HFFc6 (cell line): ENCODE results near the gene RSRC1. TPM values are rescaled to one million over a fixed set of nuclear protein-coding genes. Genes with fewer than 3 reads are reported as not detected.

Source experiments
- DNase-seq: peaks from one replicate; pipeline ENCODE4 v3.0.0-alpha.2; 2018
- H3K27ac Mint-ChIP-seq: 2 replicates; pipeline ENCODE4 v1.8.0; 2020; ENCODE audit warnings: mild to moderate bottlenecking, mixed read lengths
- H3K27me3 Mint-ChIP-seq: 2 replicates; pipeline ENCODE4 v1.8.0; 2021; ENCODE audit warnings: mild to moderate bottlenecking, moderate library complexity, mixed read lengths; ENCODE audit not compliant: insufficient read depth
- H3K36me3 Mint-ChIP-seq: 2 replicates; pipeline ENCODE4 v1.8.0; 2021; ENCODE audit warnings: low read depth, mixed read lengths
- H3K4me1 Mint-ChIP-seq: 2 replicates; pipeline ENCODE4 v1.8.0; 2020; ENCODE audit warnings: low read depth, mixed read lengths
- H3K4me3 Mint-ChIP-seq: 2 replicates; pipeline ENCODE4 v1.8.0; 2020; ENCODE audit warnings: mild to moderate bottlenecking, moderate library complexity, mixed read lengths
- H3K9me3 Mint-ChIP-seq: 2 replicates; pipeline ENCODE4 v1.8.0; 2020; ENCODE audit warnings: mild to moderate bottlenecking, mixed read lengths
- total RNA-seq, 6 experiments: library from RNA; stranded (reverse); fragmentation: NEBNext Ultra II Directional; extraction: Animal tissue kit (Norgen Biotek cat#: 25700); gene quantifications; 2 replicates in 1 of 6; 3 replicates in 5 of 6; pipeline ENCODE4 v1.2.3, GENCODE V29; 2021
- TF ChIP-seq, protein P1 (sequence below): fragments of 200-600 bp; sonication (generic); IDR thresholded peaks from 2 replicates; pipeline ENCODE4 v1.5.0; 2021; ENCODE audit warnings: antibody characterized with exemption, mild to moderate bottlenecking

Gene RSRC1
- total RNA-seq, 6 experiments from 2014 or later = 20.5 to 37.6 (median 33.0) TPM

DNA sequence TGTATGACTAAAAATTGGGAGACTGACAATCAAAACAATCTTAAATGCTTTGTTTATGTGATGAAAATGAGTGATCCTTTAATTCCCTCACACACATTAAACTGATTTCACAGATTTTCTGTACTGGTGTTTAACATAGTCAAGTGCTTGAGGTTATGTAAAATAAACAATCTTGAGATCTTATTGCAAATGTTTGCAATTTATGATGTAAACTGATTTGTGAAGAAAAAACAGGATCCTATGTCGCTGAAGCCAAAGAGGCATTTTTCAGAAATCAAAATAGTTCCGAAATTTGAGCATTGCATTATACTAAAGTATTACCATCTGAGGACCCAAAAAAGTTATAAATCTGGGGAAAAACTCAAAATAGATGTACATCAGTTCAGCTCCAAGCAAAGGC is 16.4 kb upstream of the RSRC1 start:
- TF ChIP-seq, protein P1, sequence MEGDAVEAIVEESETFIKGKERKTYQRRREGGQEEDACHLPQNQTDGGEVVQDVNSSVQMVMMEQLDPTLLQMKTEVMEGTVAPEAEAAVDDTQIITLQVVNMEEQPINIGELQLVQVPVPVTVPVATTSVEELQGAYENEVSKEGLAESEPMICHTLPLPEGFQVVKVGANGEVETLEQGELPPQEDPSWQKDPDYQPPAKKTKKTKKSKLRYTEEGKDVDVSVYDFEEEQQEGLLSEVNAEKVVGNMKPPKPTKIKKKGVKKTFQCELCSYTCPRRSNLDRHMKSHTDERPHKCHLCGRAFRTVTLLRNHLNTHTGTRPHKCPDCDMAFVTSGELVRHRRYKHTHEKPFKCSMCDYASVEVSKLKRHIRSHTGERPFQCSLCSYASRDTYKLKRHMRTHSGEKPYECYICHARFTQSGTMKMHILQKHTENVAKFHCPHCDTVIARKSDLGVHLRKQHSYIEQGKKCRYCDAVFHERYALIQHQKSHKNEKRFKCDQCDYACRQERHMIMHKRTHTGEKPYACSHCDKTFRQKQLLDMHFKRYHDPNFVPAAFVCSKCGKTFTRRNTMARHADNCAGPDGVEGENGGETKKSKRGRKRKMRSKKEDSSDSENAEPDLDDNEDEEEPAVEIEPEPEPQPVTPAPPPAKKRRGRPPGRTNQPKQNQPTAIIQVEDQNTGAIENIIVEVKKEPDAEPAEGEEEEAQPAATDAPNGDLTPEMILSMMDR = no peak
- Mint-ChIP-seq H3K4me1 (peaks cover 10% of the 10 kb centered on the region), H3K27me3 (peaks cover 37% of the 10 kb centered on the region), H3K4me3 (no peak overlapping the region), H3K36me3 (peaks cover 33% of the 10 kb centered on the region), H3K9me3 (peaks cover 3% of the 10 kb centered on the region; the same call in 1 of the 2 replicates), H3K27ac (no peak overlapping the region)
- DNase-seq = no peak

DNA sequence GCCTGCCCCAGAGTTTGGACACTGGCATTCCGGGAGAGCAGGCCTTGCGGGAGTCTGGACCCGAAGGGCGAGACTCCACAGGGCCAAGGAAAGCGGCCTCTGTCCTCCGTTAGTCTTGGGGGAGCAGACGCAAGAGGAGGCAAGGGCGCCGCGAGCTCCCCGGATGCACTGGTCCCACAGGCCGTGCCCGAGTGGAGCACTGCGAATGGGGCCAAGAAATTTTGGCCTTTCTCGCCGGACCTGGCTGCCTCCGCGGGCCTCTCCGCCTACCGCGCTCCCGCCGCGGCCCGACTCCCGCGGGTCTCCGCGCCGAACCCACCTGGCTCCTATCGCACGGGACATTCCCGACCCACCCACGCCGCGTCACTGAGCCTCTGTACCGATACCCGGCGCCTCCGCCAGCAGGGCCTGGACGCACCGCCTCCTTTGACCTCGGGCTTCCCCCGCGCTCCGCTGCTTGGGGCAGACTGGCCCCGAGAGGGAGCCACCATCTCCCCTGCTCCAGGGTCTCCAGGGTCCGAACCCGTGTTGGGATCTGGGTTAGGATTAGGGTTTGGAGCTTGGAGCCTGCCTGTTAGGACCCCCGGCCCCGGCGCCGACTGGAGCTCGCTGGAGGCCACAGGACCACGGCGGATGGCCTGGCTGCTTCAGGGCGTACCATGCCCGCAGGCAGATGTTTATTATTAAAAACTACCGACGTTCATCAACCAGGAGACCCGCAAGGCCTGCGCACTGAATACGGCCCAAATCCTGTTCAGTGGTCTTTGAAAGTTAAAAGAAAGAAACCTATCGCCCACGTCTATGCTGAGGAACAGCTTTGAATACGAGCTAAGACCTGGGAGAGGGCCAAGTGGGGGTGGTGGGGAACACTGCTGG is 15.4 kb upstream of the RSRC1 start:
- TF ChIP-seq, protein P1 = no peak
- Mint-ChIP-seq H3K36me3 (peaks cover 38% of the 10 kb centered on the region), H3K9me3 (peaks cover 3% of the 10 kb centered on the region; the same call in 1 of the 2 replicates), H3K4me1 (peaks cover 19% of the 10 kb centered on the region), H3K27ac (no peak overlapping the region), H3K27me3 (peaks cover 39% of the 10 kb centered on the region), H3K4me3 (no peak overlapping the region)
- DNase-seq = no peak

DNA sequence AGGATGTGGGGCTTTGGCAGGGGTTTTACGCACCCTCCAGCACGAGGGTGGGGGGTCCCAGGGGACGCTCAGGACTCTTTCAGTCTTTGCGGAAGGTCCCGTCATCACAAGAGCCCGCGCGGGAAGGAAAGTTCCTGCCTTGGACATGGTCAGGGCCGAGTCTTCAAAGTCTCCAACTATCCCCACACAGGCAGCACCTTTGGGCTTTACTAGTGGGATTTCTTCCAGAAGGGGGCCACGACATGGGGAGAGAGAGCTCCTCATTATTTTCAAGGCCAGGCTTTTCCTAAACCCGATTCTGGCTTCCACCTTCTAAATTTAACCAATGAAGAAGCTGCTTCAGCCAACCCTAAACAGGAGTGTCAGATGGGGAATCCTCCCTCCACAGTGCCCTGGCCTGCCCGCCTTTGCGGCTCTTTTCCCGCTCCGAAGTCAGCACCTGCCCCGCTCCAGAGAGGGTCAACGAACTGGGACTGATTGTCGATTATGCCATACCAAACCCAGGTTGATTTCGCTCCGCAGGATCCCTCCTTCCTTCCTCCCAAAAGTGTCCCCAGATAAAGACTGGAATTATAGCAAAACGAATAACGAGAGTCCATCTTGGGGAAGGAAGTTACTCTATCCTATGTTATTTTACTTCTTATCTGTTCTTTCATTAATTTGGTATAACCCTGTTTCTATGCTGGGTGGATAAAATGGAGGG is 14.6 kb upstream of the RSRC1 start:
- Mint-ChIP-seq H3K4me3 (no peak overlapping the region), H3K36me3 (peaks cover 38% of the 10 kb centered on the region), H3K27me3 (peaks cover 33% of the 10 kb centered on the region), H3K27ac (no peak overlapping the region), H3K4me1 (peaks cover 21% of the 10 kb centered on the region), H3K9me3 (peaks cover 3% of the 10 kb centered on the region; the same call in 1 of the 2 replicates)
- no peak for DNase-seq
- TF ChIP-seq, protein P1 = no peak

DNA sequence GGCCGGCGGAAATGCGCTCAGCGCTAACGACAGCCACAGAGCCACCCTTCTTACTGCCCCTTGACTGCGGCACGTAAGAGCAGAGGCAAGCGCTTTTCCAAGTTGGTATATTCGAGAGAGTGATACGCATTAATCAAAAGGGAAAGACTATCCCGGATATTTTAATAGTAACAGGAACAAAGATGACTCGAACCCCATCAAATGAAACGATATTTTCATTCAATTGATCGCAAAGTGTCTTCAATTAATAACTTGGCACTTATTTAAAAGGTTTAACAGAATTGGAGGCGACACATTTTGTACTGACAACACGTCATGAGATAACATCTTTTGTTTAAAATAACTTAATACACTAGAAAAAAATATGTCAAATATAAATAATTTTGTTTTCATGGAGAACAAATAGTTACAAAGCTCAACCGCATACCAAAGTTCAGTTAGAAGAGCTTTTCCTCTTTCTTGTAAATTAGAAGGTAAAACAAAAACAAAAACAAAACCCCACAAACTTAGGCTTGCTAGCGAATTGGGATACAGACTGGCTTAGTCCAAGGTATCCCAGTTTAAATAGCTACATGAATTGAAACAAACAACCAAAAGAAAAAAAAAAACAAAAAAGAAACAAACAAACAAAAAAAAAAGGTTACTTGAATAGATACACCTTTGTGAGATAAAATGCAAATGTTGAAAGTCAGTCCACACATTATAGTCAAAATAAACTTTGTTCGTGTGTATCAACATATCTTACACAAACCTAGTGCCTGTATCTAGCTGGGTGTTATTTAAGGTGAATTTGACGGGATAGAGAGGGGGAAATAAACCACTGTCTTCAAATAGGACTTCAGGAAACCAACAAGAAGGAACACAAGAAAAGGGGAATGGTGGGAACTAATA is 13.8 kb upstream of the RSRC1 start:
- Mint-ChIP-seq H3K4me3 (no peak overlapping the region), H3K27ac (no peak overlapping the region), H3K36me3 (peaks cover 38% of the 10 kb centered on the region), H3K27me3 (peaks cover 30% of the 10 kb centered on the region), H3K4me1 (peaks cover 21% of the 10 kb centered on the region), H3K9me3 (peaks cover 3% of the 10 kb centered on the region; the same call in 1 of the 2 replicates)
- TF ChIP-seq, protein P1 = no peak
- no peak for DNase-seq

DNA sequence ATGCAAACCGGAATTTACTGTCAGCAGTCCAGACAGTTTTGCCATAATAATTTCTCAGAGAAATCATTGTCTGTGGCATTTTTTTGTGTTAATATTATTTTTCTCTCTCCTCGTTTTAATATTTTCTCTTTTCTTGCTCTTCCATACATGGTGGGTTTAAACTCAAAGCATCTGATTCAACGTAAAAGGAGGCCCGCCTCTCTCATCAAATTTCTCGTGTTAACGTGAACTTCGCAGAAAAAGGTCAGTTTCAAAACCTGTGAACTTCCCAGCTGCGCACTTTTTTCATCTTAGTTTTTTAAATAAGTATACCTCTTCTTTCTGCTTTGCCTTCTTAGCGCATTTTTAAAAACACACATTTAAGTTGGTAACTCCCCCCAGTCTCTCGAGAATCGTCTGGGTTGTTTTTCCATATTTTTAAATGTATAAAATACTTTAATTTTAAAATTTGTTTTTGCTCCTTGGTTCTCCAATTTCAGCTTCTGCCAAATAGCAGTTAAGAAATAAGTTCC is 12.8 kb upstream of the RSRC1 start:
- Mint-ChIP-seq H3K4me3 (no peak overlapping the region), H3K4me1 (peaks cover 25% of the 10 kb centered on the region), H3K27ac (no peak overlapping the region), H3K27me3 (peaks cover 30% of the 10 kb centered on the region), H3K36me3 (peaks cover 38% of the 10 kb centered on the region), H3K9me3 (peaks cover 3% of the 10 kb centered on the region; the same call in 1 of the 2 replicates)
- TF ChIP-seq, protein P1 = no peak
- DNase-seq = no peak
